SK-N-SH (cell line): ENCODE measurements around the gene LATS2.

Experiments used
- CHD2 ChIP-seq: fragments of 150-350 bp; IDR thresholded peaks from 2 replicates; pipeline ENCODE4 v1.6.1; 2018; ENCODE audit warnings: low read length; ENCODE audit not compliant: partially characterized antibody
- CTCF ChIP-seq: fragments of 200-600 bp; sonication (generic); IDR thresholded peaks from 2 replicates; pipeline ENCODE4 v1.6.1; 2017; ENCODE audit warnings: antibody characterized with exemption, mild to moderate bottlenecking, moderate library complexity
- POLR2AphosphoS5 ChIP-seq: IDR thresholded peaks from 2 replicates; pipeline ENCODE4 v1.6.1; 2012; ENCODE audit warnings: low read depth, low read length
- RAD21 ChIP-seq: IDR thresholded peaks from 2 replicates; pipeline ENCODE4 v1.6.1; 2012; ENCODE audit warnings: mild to moderate bottlenecking, low read length
- RCOR1 ChIP-seq: fragments of 150-350 bp; IDR thresholded peaks from 2 replicates; pipeline ENCODE4 v1.6.1; 2017; ENCODE audit warnings: antibody characterized with exemption, low read length
- SIN3A ChIP-seq: IDR thresholded peaks from 2 replicates; pipeline ENCODE4 v1.6.1; 2012; ENCODE audit warnings: low read depth, mild to moderate bottlenecking, low read length, moderate library complexity, borderline replicate concordance
- USF1 ChIP-seq: IDR thresholded peaks from 2 replicates; pipeline ENCODE4 v1.4.0; 2012; ENCODE audit warnings: low read depth, borderline replicate concordance
- ZBTB33 ChIP-seq: IDR thresholded peaks from 2 replicates; pipeline ENCODE4 v1.4.0; 2012; ENCODE audit warnings: low read depth, borderline replicate concordance

- no peak for TF ChIP-seq CHD2
- TF ChIP-seq CTCF, result no peak
- no peak for TF ChIP-seq SIN3A
- no peak for TF ChIP-seq ZBTB33
- no peak for TF ChIP-seq RAD21
- TF ChIP-seq USF1, result no peak
- TF ChIP-seq RCOR1, result no peak
- no peak for TF ChIP-seq POLR2AphosphoS5
Observed at GRCh38 chr13:21109168-21109567, 47.8 kb upstream of the LATS2 start.
